Measurements from ENCODE around the gene XPO1.

- TF ChIP-seq, protein P1, sequence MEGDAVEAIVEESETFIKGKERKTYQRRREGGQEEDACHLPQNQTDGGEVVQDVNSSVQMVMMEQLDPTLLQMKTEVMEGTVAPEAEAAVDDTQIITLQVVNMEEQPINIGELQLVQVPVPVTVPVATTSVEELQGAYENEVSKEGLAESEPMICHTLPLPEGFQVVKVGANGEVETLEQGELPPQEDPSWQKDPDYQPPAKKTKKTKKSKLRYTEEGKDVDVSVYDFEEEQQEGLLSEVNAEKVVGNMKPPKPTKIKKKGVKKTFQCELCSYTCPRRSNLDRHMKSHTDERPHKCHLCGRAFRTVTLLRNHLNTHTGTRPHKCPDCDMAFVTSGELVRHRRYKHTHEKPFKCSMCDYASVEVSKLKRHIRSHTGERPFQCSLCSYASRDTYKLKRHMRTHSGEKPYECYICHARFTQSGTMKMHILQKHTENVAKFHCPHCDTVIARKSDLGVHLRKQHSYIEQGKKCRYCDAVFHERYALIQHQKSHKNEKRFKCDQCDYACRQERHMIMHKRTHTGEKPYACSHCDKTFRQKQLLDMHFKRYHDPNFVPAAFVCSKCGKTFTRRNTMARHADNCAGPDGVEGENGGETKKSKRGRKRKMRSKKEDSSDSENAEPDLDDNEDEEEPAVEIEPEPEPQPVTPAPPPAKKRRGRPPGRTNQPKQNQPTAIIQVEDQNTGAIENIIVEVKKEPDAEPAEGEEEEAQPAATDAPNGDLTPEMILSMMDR (conservative IDR thresholded peaks at IDR 0.05; ENCODE audit: low read depth in 2 of 2): no peak
- TF ChIP-seq EZH2 (IDR thresholded peaks at IDR 0.05; ENCODE audit: low read depth, unreplicated experiment) (no peak), POLR2AphosphoS5 (IDR thresholded peaks at IDR 0.05; ENCODE audit: low read depth) (peak; percentile 75), STAT1 (IDR thresholded peaks at IDR 0.05; ENCODE audit: unreplicated experiment) (no peak), EZH2phosphoT487 (IDR thresholded peaks at IDR 0.05; ENCODE audit: unreplicated experiment) (no peak), ZNF114 (CRISPR knock-in tag; IDR thresholded peaks at IDR 0.05) (no peak), NANOG (IDR thresholded peaks at IDR 0.05; ENCODE audit: borderline replicate concordance) (no peak), JUNB (IDR thresholded peaks at IDR 0.05; ENCODE audit: unreplicated experiment) (no peak)
- TF ChIP-seq, protein P2, sequence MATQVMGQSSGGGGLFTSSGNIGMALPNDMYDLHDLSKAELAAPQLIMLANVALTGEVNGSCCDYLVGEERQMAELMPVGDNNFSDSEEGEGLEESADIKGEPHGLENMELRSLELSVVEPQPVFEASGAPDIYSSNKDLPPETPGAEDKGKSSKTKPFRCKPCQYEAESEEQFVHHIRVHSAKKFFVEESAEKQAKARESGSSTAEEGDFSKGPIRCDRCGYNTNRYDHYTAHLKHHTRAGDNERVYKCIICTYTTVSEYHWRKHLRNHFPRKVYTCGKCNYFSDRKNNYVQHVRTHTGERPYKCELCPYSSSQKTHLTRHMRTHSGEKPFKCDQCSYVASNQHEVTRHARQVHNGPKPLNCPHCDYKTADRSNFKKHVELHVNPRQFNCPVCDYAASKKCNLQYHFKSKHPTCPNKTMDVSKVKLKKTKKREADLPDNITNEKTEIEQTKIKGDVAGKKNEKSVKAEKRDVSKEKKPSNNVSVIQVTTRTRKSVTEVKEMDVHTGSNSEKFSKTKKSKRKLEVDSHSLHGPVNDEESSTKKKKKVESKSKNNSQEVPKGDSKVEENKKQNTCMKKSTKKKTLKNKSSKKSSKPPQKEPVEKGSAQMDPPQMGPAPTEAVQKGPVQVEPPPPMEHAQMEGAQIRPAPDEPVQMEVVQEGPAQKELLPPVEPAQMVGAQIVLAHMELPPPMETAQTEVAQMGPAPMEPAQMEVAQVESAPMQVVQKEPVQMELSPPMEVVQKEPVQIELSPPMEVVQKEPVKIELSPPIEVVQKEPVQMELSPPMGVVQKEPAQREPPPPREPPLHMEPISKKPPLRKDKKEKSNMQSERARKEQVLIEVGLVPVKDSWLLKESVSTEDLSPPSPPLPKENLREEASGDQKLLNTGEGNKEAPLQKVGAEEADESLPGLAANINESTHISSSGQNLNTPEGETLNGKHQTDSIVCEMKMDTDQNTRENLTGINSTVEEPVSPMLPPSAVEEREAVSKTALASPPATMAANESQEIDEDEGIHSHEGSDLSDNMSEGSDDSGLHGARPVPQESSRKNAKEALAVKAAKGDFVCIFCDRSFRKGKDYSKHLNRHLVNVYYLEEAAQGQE (IDR thresholded peaks at IDR 0.05; ENCODE audit: unreplicated experiment): peak; percentile 38
These were observed at the start of gene XPO1 for GRCh38 chr2:61538200-61538919.

Data from GM23338 (cell line).